ENCODE measurements around the gene KLC3. TPM values are rescaled to one million over a fixed set of nuclear protein-coding genes. Genes with fewer than 3 reads are reported as not detected.

Gene KLC3
- total RNA-seq, 1 experiment from 2014 or later, result 4.8 TPM

GRCh38 chr19:45352914-45353796, 12.6 kb downstream of the KLC3 start:
- Histone ChIP-seq H2BK12ac (ENCODE audit: insufficient read length, low read depth, low read length) (no peak overlapping the region), H3K79me2 (ENCODE audit: insufficient read depth, low read length) (no peaks in the 10 kb centered on the region), H3K4me2 (ENCODE audit: insufficient read depth, insufficient read length, low read length) (no peak overlapping the region), H2AFZ (ENCODE audit: low read length) (no peak overlapping the region), H4K91ac (ENCODE audit: insufficient read length, low read depth, low read length) (no peak overlapping the region), H4K8ac (replicated peaks; ENCODE audit: insufficient read length, low read depth, low read length) (no peak overlapping the region), H3K27ac (ENCODE audit: insufficient read length, low read depth, low read length) (no peak overlapping the region), H3K23ac (ENCODE audit: insufficient read length, low read depth, low read length) (no peak overlapping the region), H3K4ac (ENCODE audit: low read depth, low read length) (no peak overlapping the region), H4K5ac (ENCODE audit: insufficient read length, low read depth, low read length) (no peak overlapping the region), H3K79me1 (ENCODE audit: insufficient read depth, low read depth, low read length, poor library complexity, severe bottlenecking) (no peaks in the 10 kb centered on the region), H2AK5ac (ENCODE audit: insufficient read length, low read length) (no peak overlapping the region), H3K27me3 (ENCODE audit: insufficient read depth, low read length) (no peaks in the 10 kb centered on the region), H3K9ac (ENCODE audit: extremely low read depth, insufficient read length, low read length) (no peak overlapping the region), H4K20me1 (ENCODE audit: control insufficient read depth, insufficient read depth, insufficient read length) (peaks cover 2% of the 10 kb centered on the region), H2BK120ac (ENCODE audit: low read depth, low read length, poor library complexity, severe bottlenecking) (no peak overlapping the region), H2BK20ac (ENCODE audit: low read depth, low read length, poor library complexity, severe bottlenecking) (no peak overlapping the region), H3K18ac (ENCODE audit: insufficient read length, low read depth, low read length) (no peak overlapping the region), H3K14ac (ENCODE audit: insufficient read depth, low read length) (no peak overlapping the region), H2BK5ac (ENCODE audit: insufficient read length, low read length) (no peak overlapping the region), H3K9me3 (ENCODE audit: control insufficient read depth, low read depth, low read length) (no peaks in the 10 kb centered on the region), H2BK15ac (ENCODE audit: low read depth, low read length) (no peak overlapping the region), H3K4me1 (ENCODE audit: insufficient read depth, low read length) (no peaks in the 10 kb centered on the region), H3T11ph (ENCODE audit: low read length) (no peak overlapping the region), H3K56ac (ENCODE audit: insufficient read length, low read depth, low read length) (no peak overlapping the region), H3K23me2 (ENCODE audit: insufficient read length, low read depth, low read length, poor library complexity, severe bottlenecking) (no peaks in the 10 kb centered on the region)
- Mint-ChIP-seq H3K4me3 (peak overlapping the region in 1 of 2 experiments; percentile 22; a peak in 1 of 5 replicates), H3K27me3 (ENCODE audit: low read depth) (no peaks in the 10 kb centered on the region), H3K4me1 (peaks cover 5 to 11% of the 10 kb centered on the region in 2 experiments; a peak in 3 of 4 replicates), H3K27ac (peak overlapping the region in 1 of 3 experiments; percentile 65; a peak in 1 of 7 replicates), H3K36me3 (ENCODE audit: insufficient read depth in 1 of 3, low read depth in 3 of 3) (peaks cover 53 to 91% (median 86%) of the 10 kb centered on the region in 3 experiments; a peak in 6 of 7 replicates), H3K9me3 (no peaks in the 10 kb centered on the region)
- WGBS (ENCODE audit: extremely low coverage, insufficient read length, low lambda C conversion rate), result no CpG with 5 or more reads among the region's 20 CpGs
- DNase-seq, result no peak
- no peak for TF ChIP-seq CTCF (conservative IDR thresholded peaks at IDR 0.05)

Measured in H9 (cell line).